ENCODE measurements around the gene GTPBP4. TPM values are rescaled to one million over a fixed set of nuclear protein-coding genes. Genes with fewer than 3 reads are reported as not detected.

Gene GTPBP4
- total RNA-seq, 2 experiments from 2014 or later = 50.3 to 53.7 TPM

GRCh38 chr10:947881-948280 is 40.4 kb upstream of the GTPBP4 start:
- Mint-ChIP-seq H3K27ac (no peak overlapping the region), H3K36me3 (ENCODE audit: low read depth) (no peaks in the 10 kb centered on the region), H3K4me3 (no peak overlapping the region), H3K4me1 (ENCODE audit: low read depth) (peaks cover 5% of the 10 kb centered on the region), H3K9me3 (no peaks in the 10 kb centered on the region), H3K27me3 (no peaks in the 10 kb centered on the region)
- ChIA-PET CTCF (no interaction called here), POLR2A (no interaction called here)
- DNase-seq = no peak
- Histone ChIP-seq H3K4me1 (ENCODE audit: insufficient read depth, low read length) (peaks cover 7% of the 10 kb centered on the region), H3K36me3 (ENCODE audit: insufficient read depth, low read length) (no peaks in the 10 kb centered on the region), H3K27ac (ENCODE audit: low read depth in 1 of 2, low read length in 2 of 2) (no peak overlapping the region), H3K9me3 (ENCODE audit: control insufficient read depth in 1 of 2, insufficient read depth in 1 of 2, low read length in 2 of 2) (no peaks in the 10 kb centered on the region), H3K4me3 (ENCODE audit: low read length) (no peak overlapping the region), H3K27me3 (ENCODE audit: control insufficient read depth in 1 of 2, insufficient read depth in 2 of 2, low read length in 2 of 2) (peaks cover 0 to 2% of the 10 kb centered on the region in 2 experiments)
- ATAC-seq (ENCODE audit: poor library complexity) = no peak
- TF ChIP-seq CTCF (IDR thresholded peaks at IDR 0.05) = no peak
- intact Hi-C loops (cut with DNase I, micrococcal nuclease) = no loop called here

GRCh38 chr10:948347-948746 is 39.9 kb upstream of the GTPBP4 start:
- POLR2A ChIA-PET = no interaction called here
- ATAC-seq (ENCODE audit: poor library complexity) = no peak
- H3K27me3 ChIP-seq (ENCODE audit: control insufficient read depth in 1 of 2, insufficient read depth in 2 of 2, low read length in 2 of 2) = peaks cover 0 to 2% of the 10 kb centered on the region in 2 experiments
- H3K36me3 ChIP-seq (ENCODE audit: insufficient read depth, low read length) = no peaks in the 10 kb centered on the region
- H3K4me1 Mint-ChIP-seq (ENCODE audit: low read depth) = peaks cover 5% of the 10 kb centered on the region
- no peaks in the 10 kb centered on the region for H3K9me3 ChIP-seq (ENCODE audit: control insufficient read depth in 1 of 2, insufficient read depth in 1 of 2, low read length in 2 of 2)
- no peak for TF ChIP-seq CTCF (IDR thresholded peaks at IDR 0.05)
- no peak for DNase-seq
- H3K27ac Mint-ChIP-seq = no peak overlapping the region
- CTCF ChIA-PET = no interaction called here
- intact Hi-C loops (cut with DNase I, micrococcal nuclease) = no loop called here
- peaks cover 7% of the 10 kb centered on the region for H3K4me1 ChIP-seq (ENCODE audit: insufficient read depth, low read length)
- no peak overlapping the region for H3K4me3 Mint-ChIP-seq
- H3K27me3 Mint-ChIP-seq = no peaks in the 10 kb centered on the region
- H3K4me3 ChIP-seq (ENCODE audit: low read length) = no peak overlapping the region
- H3K36me3 Mint-ChIP-seq (ENCODE audit: low read depth) = no peaks in the 10 kb centered on the region
- no peaks in the 10 kb centered on the region for H3K9me3 Mint-ChIP-seq
- H3K27ac ChIP-seq (ENCODE audit: low read depth in 1 of 2, low read length in 2 of 2) = no peak overlapping the region

GRCh38 chr10:949446-949845 is 38.8 kb upstream of the GTPBP4 start:
- no peak overlapping the region for H3K27ac ChIP-seq (ENCODE audit: low read depth in 1 of 2, low read length in 2 of 2)
- ATAC-seq (ENCODE audit: poor library complexity) = no peak
- peaks cover 3% of the 10 kb centered on the region for H3K4me1 ChIP-seq (ENCODE audit: insufficient read depth, low read length)
- H3K27me3 ChIP-seq (ENCODE audit: control insufficient read depth in 1 of 2, insufficient read depth in 2 of 2, low read length in 2 of 2) = peaks cover 0 to 4% of the 10 kb centered on the region in 2 experiments
- Mint-ChIP-seq H3K9me3 (no peaks in the 10 kb centered on the region), H3K27ac (no peak overlapping the region), H3K27me3 (no peaks in the 10 kb centered on the region), H3K36me3 (ENCODE audit: low read depth) (no peaks in the 10 kb centered on the region), H3K4me1 (ENCODE audit: low read depth) (peaks cover 3% of the 10 kb centered on the region), H3K4me3 (no peak overlapping the region)
- no peaks in the 10 kb centered on the region for H3K9me3 ChIP-seq (ENCODE audit: control insufficient read depth in 1 of 2, insufficient read depth in 1 of 2, low read length in 2 of 2)
- H3K36me3 ChIP-seq (ENCODE audit: insufficient read depth, low read length) = no peaks in the 10 kb centered on the region
- H3K4me3 ChIP-seq (ENCODE audit: low read length) = no peak overlapping the region
- POLR2A ChIA-PET = no interaction called here
- no peak for TF ChIP-seq CTCF (IDR thresholded peaks at IDR 0.05)
- no peak for DNase-seq
- intact Hi-C loops (cut with DNase I, micrococcal nuclease) = no loop called here
- CTCF ChIA-PET = no interaction called here

Data from CD4-positive, alpha-beta T cell (primary cell).